ENCODE measurements around the gene LRRD1.

The LRRD1 gene

GRCh38 chr7:92161271-92161670 is 17.7 kb downstream of the LRRD1 start:
- no peak overlapping the region for H3K4me3 ChIP-seq (ENCODE audit: low read depth, low read length)
- TF ChIP-seq, protein P1, sequence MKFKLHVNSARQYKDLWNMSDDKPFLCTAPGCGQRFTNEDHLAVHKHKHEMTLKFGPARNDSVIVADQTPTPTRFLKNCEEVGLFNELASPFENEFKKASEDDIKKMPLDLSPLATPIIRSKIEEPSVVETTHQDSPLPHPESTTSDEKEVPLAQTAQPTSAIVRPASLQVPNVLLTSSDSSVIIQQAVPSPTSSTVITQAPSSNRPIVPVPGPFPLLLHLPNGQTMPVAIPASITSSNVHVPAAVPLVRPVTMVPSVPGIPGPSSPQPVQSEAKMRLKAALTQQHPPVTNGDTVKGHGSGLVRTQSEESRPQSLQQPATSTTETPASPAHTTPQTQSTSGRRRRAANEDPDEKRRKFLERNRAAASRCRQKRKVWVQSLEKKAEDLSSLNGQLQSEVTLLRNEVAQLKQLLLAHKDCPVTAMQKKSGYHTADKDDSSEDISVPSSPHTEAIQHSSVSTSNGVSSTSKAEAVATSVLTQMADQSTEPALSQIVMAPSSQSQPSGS (tag by site-specific recombination; IDR thresholded peaks at IDR 0.05; ENCODE audit: low read depth), result no peak
- TF ChIP-seq ZBTB1 (tag by site-specific recombination; IDR thresholded peaks at IDR 0.05), result no peak
- TF ChIP-seq INSM2 (tag by site-specific recombination; IDR thresholded peaks at IDR 0.05), result no peak
- TF ChIP-seq ZNF558 (tag by site-specific recombination; IDR thresholded peaks at IDR 0.05), result no peak
- no peak for TF ChIP-seq ZBTB48 (tag by site-specific recombination; IDR thresholded peaks at IDR 0.05)
- ChIA-PET POLR2A (no interaction called here), CTCF (interaction anchor here (0.7 kb wide), 1 partner anchor 28 kb away, joined by 3 read pairs; no protein-coding TSS in a partner anchor)
- no peaks in the 10 kb centered on the region for H3K36me3 ChIP-seq (ENCODE audit: control insufficient read depth in 2 of 2, insufficient read depth in 1 of 2, low read length in 2 of 2)
- no peaks in the 10 kb centered on the region for H3K4me1 ChIP-seq (ENCODE audit: control insufficient read depth, insufficient read depth, low read length)
- H3K9me3 ChIP-seq (ENCODE audit: control insufficient read depth, insufficient read depth, low read depth, low read length), result no peaks in the 10 kb centered on the region
- no peak overlapping the region for H3K27ac ChIP-seq (ENCODE audit: extremely low read depth, low read depth, low read length)

DNA sequence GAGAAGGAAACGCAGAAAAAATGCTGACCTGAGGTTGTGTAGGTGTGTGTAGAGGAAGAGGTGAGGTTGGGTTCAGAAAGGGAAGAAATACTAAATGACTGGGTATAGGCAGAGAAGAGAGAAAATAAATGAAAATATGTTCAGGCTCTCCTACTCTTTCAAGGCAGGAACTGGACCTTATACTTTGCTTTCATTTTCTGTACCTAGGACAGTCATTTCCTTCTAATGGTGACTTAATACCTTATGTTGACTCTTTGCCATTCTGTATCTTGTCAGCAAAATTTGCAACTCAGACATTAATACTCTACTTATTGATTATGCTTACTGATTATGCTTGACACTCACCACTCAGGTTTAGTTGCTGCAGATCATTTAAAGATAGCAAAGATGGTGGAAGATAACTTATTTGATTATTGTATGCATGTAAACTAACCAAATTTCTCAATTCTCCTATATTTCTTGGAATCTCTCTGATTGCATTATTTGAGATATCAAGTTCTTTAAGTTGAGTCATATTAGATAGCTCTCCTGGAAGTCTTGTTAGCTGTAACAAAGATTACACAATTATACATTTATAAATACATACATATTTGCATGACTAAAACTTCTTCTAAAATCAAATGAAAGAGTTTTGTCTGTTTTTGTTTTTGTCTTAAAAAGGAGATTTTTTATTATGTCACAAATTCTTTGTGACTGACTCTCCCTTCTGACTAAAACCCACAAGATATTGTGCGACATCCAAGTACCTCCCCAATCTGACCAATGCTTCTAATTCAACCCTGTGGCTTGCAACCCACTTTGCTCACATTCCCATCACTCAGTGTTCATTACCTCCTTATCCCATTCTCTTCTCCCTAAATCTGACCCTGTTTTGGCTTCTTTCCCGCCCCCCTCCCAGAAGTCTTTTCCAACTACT is 20.0 kb downstream of the LRRD1 start:
- Histone ChIP-seq H3K36me3 (ENCODE audit: control insufficient read depth in 2 of 2, insufficient read depth in 1 of 2, low read length in 2 of 2) (no peaks in the 10 kb centered on the region), H3K4me1 (ENCODE audit: control insufficient read depth, insufficient read depth, low read length) (no peaks in the 10 kb centered on the region), H3K27ac (ENCODE audit: extremely low read depth, low read depth, low read length) (no peak overlapping the region), H3K4me3 (ENCODE audit: low read depth, low read length) (no peak overlapping the region), H3K9me3 (ENCODE audit: control insufficient read depth, insufficient read depth, low read depth, low read length) (no peaks in the 10 kb centered on the region)
- ChIA-PET POLR2A (no interaction called here), CTCF (interaction anchor here (0.7 kb wide), 2 partner anchors 930 to 1785 kb away, joined by 3 read pairs; no protein-coding TSS in a partner anchor)
- TF ChIP-seq ZNF354C (tag by site-specific recombination; IDR thresholded peaks at IDR 0.05; ENCODE audit: borderline replicate concordance, low read depth), result no peak
- TF ChIP-seq, protein P2, sequence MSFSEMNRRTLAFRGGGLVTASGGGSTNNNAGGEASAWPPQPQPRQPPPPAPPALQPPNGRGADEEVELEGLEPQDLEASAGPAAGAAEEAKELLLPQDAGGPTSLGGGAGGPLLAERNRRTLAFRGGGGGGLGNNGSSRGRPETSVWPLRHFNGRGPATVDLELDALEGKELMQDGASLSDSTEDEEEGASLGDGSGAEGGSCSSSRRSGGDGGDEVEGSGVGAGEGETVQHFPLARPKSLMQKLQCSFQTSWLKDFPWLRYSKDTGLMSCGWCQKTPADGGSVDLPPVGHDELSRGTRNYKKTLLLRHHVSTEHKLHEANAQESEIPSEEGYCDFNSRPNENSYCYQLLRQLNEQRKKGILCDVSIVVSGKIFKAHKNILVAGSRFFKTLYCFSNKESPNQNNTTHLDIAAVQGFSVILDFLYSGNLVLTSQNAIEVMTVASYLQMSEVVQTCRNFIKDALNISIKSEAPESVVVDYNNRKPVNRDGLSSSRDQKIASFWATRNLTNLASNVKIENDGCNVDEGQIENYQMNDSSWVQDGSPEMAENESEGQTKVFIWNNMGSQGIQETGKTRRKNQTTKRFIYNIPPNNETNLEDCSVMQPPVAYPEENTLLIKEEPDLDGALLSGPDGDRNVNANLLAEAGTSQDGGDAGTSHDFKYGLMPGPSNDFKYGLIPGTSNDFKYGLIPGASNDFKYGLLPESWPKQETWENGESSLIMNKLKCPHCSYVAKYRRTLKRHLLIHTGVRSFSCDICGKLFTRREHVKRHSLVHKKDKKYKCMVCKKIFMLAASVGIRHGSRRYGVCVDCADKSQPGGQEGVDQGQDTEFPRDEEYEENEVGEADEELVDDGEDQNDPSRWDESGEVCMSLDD (tag by site-specific recombination; IDR thresholded peaks at IDR 0.05), result no peak
- no peak for TF ChIP-seq ZNF366 (tag by site-specific recombination; conservative IDR thresholded peaks at IDR 0.05)
- no peak for TF ChIP-seq MEIS1 (CRISPR knock-in tag; IDR thresholded peaks at IDR 0.05; ENCODE audit: borderline replicate concordance)
- TF ChIP-seq ZBTB7A (tag by site-specific recombination; IDR thresholded peaks at IDR 0.05; ENCODE audit: low read depth), result no peak
- no peak for TF ChIP-seq ZNF423 (tag by site-specific recombination; IDR thresholded peaks at IDR 0.05)
- no peak for TF ChIP-seq ZEB2 (tag by site-specific recombination; IDR thresholded peaks at IDR 0.05)
- no peak for TF ChIP-seq BCL11A (tag by site-specific recombination; IDR thresholded peaks at IDR 0.05; ENCODE audit: low read depth)
- no peak for TF ChIP-seq ZNF785 (tag by site-specific recombination; IDR thresholded peaks at IDR 0.05)
- no peak for TF ChIP-seq ZNF670 (tag by site-specific recombination; IDR thresholded peaks at IDR 0.05; ENCODE audit: low read depth)

- no peak overlapping the region for H3K4me3 ChIP-seq (ENCODE audit: low read depth, low read length)
- no peaks in the 10 kb centered on the region for H3K4me1 ChIP-seq (ENCODE audit: control insufficient read depth, insufficient read depth, low read length)
- H3K36me3 ChIP-seq (ENCODE audit: control insufficient read depth in 2 of 2, insufficient read depth in 1 of 2, low read length in 2 of 2), result no peaks in the 10 kb centered on the region
- CTCF ChIA-PET, result interaction anchor here (0.7 kb wide), 1 partner anchor 49 kb away, joined by 3 read pairs; no protein-coding TSS in a partner anchor
- POLR2A ChIA-PET, result no interaction called here
- no peaks in the 10 kb centered on the region for H3K9me3 ChIP-seq (ENCODE audit: control insufficient read depth, insufficient read depth, low read depth, low read length)
- no peak overlapping the region for H3K27ac ChIP-seq (ENCODE audit: extremely low read depth, low read depth, low read length)
- TF ChIP-seq ZNF521 (tag by site-specific recombination; IDR thresholded peaks at IDR 0.05) (no peak), ZNF19 (tag by site-specific recombination; IDR thresholded peaks at IDR 0.05; ENCODE audit: low read depth) (no peak), ZNF248 (tag by site-specific recombination; IDR thresholded peaks at IDR 0.05) (no peak), KLF9 (tag by site-specific recombination; IDR thresholded peaks at IDR 0.05; ENCODE audit: low read depth) (no peak), ZBTB26 (tag by site-specific recombination; optimal IDR thresholded peaks at IDR 0.05) (no peak)
- TF ChIP-seq, protein P3, sequence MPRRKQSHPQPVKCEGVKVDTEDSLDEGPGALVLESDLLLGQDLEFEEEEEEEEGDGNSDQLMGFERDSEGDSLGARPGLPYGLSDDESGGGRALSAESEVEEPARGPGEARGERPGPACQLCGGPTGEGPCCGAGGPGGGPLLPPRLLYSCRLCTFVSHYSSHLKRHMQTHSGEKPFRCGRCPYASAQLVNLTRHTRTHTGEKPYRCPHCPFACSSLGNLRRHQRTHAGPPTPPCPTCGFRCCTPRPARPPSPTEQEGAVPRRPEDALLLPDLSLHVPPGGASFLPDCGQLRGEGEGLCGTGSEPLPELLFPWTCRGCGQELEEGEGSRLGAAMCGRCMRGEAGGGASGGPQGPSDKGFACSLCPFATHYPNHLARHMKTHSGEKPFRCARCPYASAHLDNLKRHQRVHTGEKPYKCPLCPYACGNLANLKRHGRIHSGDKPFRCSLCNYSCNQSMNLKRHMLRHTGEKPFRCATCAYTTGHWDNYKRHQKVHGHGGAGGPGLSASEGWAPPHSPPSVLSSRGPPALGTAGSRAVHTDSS (tag by site-specific recombination; IDR thresholded peaks at IDR 0.05), result no peak
Observed at GRCh38 chr7:92156990-92157389, 22.0 kb downstream of the LRRD1 start.
